ENCODE results near the gene MIOS.

Gene MIOS

DNA sequence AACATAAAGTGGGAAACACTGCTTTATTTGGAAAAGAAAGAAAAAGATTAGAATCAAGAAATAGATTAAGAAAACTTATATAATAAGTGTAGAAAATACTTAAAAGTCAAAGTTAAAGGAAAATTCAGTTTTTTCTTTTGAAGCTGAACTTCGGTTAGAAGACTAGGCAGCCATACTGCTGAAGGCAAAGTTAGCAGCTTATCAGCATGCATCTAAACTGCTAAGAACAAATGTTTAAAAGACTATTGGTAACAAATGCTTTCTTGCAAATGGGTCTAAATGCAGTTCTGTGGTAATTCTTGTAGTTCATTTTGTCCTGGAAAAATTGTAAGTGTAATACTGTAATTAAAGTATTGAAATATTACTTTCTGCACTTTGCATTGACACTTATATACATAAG lies 18.0 kb downstream of the MIOS start:
- DNase-seq, result no peak

DNA sequence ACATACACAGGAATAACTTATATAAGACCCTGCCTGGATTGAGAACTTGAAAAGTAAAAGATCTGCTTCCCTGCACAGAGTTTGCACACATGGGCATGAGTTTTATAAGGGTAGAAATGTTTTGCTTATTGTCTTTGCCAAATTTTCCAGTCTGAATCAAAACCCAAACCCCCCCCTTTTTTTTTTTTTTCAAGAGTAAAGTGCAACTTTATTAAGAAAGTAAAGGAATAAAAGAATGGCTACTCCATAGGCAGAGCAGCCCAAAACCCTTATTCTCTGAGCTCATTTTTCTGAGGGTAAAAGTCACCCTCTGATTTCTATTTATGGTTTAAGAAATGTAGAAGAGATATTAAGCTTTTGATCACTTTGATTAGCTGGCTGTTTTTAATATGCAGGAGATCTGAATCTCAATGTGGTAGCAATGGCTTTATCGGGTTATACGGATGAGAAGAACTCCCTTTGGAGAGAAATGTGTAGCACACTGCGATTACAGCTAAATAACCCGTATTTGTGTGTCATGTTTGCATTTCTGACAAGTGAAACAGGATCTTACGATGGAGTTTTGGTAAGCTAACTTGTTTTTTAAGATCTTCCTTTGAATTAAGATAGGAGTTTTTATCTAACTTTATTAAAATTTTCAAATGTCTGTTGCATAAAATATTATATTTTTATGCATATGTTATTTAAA lies 18.7 kb downstream of the MIOS start:
- no peak for DNase-seq

DNA sequence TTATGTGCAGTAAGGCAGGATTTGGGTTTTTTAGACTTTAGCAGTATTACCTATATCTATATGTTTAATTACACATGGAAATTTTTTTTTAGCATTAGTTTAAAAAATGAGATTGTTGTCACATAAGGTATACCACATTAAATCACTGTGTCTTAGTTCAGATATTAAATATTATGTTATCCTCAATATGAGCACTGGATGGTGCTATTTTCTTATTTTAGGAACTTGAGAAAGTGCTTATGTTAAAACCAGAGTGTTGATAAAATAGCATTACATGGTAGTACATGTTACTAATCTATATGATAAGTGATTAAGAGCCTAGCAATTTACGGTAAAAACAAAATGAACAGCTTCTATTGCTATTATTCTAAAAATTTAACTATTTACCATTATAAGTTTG lies 28.8 kb downstream of the MIOS start:
- peak; percentile 51 for DNase-seq

DNA sequence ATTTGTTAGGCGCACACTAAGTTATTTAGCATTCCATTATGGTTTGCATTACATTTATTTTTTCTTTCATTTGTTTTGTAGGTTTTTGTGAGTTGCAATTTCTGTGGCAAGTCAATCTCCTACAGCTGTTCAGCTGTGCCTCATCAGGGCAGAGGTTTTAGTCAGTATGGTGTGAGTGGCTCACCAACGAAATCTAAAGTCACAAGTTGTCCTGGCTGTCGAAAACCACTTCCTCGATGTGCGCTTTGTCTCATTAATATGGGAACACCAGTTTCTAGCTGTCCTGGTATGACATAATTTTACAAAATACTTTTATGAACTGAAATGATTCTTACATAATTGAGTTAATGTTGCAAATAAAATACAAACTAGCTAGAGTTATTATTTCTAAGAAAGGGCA lies 29.5 kb downstream of the MIOS start:
- DNase-seq, result peak; percentile 19

DNA sequence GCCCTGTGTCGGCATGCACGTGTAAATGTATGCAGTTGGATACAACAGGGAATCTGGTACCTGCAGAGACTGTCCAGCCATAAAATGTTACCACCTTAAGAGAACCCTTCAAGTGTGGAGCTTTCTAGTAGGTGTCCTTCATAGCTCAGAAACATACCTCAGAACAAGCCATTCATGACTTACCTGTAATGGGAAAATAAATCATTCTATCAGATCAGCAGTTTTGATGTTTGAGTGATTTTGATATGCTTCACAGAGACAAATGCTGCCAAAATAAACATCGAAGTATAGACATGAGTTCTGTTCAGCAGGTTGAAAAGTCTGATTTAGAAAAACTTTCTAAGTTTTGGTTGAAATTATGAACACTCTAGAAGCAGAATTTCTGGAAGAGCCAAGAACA lies 40.3 kb downstream of the MIOS start:
- DNase-seq, result no peak

DNA sequence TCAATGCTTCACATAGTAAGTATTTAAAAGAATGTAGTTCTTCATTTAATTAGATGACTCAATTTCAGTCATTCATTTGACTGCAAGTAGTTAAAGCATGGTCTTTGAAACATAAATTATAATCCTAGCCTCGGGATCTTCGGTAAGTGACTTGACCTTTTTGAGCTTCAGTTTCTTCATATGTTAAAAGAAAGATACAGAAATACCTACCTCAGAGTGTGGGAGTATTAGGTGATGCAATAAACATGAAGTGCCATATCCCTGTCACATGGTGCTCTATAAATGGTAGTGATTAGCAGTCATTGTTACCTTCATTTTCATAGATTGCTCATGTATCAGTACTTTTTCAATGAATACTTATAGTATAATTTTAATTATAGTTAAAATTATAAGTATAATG lies 42.6 kb downstream of the MIOS start:
- no peak for DNase-seq

DNA sequence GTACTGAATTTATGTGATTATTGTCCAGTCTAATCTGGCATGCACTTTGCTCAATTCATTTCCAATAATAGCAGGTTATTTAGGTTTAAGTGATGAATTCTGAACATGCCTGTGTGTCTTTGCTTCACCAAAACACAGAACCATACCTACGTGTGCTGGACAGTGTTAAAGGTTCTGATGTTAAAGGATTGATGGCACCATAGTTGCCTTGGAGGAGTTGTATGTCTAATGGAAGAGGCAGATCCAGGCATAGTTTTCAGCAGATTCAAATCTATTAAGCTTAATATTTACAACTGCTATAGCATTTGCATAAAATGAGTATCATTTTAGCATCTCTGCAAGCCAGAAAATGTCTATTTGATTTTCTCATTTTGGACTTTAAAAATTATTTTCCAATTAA lies 45.8 kb downstream of the MIOS start:
- no peak for DNase-seq

DNA sequence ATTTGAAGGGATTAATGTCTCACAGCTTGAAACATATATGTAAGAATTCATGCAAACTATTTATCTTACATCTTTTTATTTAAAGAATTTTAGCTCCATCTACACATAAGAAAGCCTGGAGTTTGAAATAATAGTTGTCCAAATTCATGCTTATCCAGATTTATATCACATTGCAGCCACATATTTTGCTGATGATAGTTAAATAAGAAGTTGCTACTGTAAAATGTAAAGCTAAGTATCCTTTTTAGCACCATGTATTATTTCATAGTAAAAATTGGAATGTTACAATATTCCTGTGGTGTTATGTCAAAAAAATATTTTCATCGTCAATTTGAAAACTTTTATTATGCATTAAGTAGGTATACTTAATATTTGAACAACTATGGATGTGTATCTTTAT lies 46.5 kb downstream of the MIOS start:
- no peak for DNase-seq

DNA sequence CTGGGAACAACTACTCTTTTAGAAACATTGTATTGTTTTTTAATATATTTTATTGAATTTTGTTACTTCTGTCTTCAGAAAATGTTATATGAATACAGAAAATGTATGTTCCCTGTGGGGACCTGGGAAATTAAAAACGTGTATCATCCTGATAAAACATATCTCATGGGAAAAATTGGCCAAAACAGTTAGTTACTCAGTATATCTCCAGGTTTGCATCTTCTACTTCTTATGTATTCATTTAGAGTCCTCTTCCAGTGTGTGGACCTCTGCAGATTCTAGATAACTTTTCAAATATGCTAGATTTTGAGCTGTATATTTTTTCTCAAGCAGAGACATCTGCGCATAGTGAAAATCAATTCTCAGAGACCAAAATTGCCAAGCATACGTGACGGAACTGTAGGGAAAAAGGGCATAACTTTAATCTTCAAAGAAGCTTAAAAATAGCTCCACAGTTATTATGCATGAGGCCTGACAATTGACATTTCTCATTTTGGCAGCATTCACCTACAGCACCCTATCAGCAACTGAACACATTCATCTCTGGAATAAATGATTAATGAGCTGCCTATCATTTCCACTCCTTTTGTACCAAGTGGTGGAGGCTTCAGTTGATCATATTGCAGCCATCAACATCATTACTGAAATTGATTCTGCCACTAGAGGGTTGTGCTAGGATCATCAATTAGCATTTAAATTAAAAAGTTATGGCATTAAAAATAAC lies 47.5 kb downstream of the MIOS start:
- no peak for DNase-seq

DNA sequence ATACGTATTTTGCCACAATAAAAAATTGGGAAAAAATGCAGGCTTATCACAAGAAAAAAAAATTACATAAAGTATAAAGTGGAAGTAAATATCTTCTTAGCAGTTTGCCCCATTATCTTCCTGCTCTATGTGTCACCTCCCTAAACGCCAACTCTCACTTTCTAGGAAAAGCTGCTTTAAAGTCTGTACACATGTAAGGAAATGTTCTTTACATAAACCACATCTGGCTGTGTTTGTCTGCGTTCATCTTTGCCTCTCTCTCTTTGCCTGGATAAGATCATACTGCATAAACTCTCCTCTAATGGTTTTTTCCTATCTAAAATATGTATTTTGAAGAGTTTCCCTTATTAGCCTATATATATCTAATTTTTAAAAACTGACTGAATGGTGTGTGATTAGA lies 50.9 kb downstream of the MIOS start:
- DNase-seq, result no peak

DNA sequence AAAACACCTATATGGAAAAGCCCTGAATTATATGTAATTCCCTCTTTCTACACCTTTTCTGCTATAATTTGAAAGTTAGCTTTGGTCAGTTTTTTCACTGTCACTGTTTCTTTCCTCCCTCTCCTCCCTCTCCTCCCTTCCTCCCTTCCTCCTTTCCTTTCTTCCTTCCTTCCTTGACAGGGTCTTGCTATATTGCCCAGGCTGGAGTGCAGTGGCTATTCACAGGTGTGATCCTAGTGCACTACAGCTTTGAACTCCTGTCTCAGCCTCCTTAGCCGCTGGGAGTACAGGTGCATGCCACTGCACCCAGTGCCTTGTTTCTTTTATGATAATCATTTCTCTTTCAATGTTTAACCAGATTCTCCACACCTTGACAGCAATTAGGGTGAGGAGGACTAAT lies 51.7 kb downstream of the MIOS start:
- no peak for DNase-seq

DNA sequence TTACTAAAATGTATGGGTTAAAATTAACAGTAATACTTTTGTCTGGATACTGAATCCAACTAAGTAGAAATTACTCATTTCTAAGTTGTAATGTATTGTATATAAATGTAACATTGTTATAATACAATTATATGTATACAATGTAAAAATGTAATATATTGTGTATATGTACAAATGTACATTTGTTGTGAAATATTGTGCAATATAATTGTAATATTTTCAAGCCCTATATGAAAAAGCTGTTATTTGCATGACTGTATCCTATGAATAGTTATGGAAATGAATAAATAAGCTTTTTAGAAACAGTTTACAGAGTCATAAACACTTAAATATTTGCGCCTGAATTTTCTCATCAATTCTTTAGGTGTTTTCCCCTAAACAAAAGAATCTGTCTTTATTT lies 53.6 kb downstream of the MIOS start:
- DNase-seq, result no peak

DNA sequence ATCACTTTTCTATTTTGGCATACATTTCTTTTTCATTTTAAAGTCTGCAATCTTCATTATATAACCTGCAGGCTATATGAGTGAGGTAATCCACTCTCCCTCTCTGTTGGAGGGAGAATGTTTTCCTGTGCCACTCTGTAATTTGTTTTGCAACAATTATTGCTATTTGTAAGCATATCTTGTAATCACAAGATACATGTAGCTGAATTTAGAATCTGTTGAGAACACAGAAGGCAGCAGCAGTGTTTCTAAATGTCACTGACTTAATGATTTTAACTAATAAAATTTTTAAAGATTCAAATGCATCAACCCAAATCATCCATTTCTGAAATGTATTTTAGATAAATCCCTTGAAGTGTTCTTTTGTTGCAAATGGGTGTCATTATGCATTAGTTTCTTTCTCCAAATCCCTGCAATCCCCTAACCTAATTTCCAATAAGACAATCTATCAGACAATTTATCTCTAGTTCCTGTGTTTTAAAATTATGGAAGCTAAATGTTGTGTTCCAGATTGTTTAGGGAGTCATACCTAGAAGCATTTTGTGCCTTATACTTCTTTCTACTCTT lies 54.0 kb downstream of the MIOS start:
- DNase-seq, result no peak

DNA sequence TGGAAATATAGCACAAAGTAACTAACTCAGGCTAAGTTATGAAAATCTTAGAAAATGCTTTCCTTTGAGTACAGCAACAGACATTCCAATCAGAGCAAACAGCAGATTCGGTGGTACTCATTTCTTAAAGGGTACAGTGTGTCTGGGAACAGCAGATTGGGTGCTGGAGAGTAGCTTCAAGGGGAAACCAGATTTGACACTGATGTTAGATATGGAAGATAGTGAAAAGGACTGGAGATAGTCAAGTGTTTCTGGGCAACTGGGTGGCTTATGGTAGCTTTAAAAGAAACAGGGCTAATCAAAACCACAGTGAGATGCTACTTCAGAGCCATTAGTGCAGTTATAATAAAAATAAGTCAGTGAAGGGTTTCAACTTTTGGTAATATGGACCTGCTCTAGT lies 61.8 kb downstream of the MIOS start:
- DNase-seq, result no peak

DNA sequence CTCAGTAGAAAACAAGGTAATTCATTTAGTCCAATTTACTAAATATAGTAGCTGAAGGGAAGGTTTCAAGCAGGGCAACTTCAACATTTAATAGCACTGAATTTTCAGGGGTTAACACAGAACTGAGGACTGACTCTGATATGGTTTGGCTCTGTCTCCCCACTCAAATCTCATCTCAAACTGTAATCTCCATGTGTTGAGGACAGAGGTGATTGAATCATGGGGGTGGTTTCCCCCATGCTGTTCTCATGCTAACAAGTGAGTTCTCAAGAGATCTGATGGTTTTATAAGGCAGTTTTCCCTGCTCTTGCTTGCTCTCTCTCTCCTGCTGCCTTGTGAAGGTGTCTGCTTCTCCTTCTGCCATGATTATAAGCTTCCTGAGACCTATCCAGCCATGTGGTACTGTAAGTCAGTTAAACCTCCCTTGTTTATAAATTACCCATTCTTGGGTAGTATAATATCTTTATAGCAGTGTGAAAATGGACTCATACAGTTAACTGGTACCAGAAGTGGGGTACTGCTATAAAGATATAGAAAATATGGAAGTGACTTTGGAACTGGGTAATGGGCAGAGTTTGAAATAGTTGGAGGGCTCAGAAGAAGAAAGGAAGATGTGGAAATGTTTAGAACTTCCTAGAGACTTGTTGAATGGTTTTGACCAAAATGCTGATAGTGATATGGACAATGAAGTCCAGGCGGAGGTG lies 64.1 kb downstream of the MIOS start:
- no peak for DNase-seq

DNA sequence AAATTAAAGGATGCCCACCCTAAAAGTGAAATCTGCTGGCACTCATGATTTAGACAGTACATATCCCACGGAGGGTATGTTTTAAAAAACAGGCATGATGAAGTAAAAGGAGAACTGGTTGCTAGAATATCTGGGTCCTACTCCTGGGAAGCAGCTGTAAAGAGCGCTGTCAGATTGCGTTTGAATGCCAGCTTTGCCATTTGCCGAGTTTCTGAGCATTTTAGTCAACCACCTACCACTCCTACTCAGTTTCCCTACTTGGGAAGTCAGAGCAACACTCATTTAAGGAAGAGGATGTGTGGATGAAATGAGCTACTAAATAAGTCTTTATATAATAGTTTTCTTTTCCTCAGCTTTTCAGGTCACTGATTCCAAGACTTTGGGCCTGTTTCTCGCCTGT lies 72.7 kb downstream of the MIOS start:
- no peak for DNase-seq

DNA sequence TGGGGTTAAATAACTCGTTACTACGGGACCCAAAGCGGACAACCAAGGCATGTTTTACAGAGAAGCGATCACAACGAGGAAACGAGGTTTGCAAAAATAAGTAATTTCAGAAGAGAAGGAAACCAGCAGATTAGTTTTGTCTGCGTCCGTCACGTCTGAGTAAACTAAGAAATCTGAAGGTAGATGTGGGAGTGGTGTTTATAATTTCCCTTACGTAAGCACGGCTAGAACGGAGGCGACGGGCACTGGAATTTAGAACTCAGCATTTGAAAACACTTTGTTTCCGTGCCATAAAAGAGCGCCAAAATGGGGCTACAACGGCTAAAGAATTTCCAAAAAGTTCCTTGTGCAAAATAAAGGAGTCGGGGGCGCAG lies 73.2 kb downstream of the MIOS start:
- DNase-seq, result peak; percentile 67

DNA sequence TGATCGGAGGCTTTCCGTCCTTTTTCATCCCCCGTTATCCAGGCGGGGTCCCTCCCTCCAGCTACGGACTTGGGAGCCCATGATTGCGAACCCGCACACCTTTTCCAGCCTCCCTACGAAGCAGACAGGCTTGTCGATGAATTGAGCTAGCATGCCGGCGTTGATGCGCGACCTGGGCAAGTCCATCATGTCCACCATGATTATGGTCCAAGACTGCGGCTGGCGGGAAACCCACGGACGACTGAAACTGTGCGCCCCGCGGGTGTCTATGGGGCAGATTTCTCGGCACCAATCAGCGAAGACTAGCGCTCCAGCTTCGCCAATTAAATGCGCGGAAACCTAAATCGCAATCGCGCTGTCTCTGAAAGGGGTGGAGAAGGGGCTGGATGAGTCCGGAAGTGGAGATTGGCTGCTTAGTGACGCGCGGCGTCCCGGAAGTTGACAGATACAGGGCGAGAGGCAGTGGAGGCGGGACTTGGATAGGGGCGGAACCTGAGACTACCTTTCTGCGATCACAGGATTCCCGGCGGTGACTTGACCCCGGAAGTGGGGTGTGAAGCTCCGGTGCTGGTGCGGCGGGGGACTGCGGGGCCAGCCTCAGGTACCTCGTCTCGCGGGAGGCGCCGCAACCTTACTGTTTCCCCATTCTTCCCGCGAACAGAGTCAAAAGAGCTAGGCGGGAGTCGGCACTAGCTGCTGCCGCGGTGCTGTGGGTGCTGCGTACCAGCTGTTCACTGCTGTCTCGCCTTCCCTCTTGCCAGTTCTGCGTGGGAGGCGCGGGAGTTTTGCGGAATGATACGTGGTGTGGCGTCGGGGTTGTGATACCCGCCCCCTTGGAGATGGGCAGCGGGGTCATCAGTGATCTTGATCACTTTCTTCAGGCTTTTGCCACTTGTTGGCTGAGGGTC lies 73.8 kb downstream of the MIOS start, which contains the start of gene UMAD1:
TSS of gene UMAD1 (plus strand) at position 532 of the 908 bp plus-strand sequence. CDS start 32,620 bp downstream, outside the sequence.
- peak; percentile 99 for DNase-seq

DNA sequence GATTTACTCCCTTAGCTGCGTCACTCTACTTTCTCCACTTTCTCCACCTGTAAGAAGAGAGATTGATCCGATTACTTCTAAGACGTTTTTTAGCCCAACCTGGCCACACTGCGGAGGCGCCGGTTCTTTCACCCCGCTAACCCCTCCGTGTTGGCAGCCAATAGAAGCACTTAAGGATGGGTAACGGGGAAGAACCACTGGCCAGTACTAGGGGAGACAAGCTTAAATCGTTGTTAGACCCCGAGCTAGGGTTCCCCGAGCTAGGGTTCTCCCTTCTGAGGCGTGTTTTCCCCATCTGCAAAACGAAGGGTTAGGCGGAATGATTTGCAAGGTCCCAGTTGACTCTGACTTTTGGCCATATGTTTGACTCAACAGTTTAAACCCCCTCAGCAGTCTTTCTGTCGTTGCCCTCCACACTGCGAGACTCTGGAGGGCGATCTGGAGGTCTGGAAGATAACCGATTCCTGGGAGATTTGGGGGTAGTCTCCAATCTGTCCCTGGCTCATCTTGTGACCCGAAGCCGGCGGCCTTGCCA lies 74.5 kb downstream of the MIOS start:
- DNase-seq, result no peak

DNA sequence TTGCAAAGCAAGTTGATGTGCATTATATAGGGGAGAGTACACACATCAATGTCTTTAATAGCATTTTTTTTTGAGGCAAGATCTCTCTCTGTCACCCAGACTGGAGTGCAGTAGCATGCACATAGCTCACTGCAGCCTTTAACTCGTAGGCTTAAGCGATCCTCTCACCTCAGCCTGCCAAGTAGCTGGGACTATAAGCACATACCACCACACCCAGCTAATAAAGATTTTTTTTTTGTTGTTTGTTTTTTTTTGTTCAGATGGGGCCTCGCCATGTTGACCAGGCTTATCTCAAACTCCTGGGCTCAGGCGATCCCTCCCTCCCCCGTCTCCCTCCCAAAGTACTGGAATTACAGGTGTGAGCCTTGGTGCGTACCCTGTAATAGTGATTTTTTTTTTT lies 75.4 kb downstream of the MIOS start:
- DNase-seq, result no peak

DNA sequence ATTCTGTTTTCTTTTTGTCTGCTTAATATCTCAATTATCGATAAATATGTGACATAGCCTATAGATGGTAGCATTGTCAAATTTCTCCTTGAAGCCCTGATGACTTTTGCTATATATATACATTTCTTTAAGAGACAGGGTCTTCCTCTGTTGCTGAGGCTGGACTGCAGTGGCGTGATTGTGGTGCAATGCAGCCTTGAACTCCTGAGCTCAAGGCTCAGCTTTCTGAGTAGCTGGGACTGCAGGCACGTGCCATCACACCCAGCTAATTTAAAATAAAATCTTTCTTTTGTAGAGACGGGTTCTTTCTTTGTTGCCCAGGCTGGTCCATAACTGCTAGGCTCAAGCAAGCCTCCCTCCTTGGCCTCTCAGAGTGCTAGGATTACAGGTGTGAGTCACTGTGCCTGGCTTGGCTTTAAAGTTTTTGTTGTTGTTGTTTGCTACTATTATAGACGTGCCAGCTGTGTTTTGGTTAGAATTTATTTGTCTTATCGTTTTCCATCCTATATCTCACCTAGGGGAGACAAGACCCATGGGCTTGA lies 80.9 kb downstream of the MIOS start:
- no peak for DNase-seq

DNA sequence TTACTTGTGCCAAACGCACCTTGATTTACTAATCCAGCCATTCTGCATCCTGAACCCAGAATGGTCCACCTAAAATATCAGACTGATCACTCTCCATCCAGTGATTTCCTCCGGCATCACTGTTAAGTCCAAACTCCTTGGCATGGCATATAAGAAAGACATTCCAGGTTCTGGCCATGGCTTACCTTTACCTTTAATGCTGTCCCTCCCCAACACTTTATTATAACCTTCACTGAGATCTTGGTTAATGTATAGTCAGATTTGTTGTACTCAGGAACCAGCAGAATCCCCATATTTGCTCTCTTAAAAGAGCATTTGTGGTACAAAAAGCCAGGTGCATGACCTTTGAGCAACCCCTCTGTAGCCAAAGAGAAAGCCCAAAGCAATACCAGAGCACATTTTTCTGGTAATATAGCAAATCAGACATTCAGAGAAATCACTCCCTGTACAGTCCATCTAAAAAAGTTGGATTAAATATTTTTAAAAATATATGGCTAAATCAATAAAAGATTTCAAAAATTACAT lies 84.1 kb downstream of the MIOS start:
- no peak for DNase-seq
